ENCODE measurements around the gene TEDDM1.

TEDDM1 gene

DNA sequence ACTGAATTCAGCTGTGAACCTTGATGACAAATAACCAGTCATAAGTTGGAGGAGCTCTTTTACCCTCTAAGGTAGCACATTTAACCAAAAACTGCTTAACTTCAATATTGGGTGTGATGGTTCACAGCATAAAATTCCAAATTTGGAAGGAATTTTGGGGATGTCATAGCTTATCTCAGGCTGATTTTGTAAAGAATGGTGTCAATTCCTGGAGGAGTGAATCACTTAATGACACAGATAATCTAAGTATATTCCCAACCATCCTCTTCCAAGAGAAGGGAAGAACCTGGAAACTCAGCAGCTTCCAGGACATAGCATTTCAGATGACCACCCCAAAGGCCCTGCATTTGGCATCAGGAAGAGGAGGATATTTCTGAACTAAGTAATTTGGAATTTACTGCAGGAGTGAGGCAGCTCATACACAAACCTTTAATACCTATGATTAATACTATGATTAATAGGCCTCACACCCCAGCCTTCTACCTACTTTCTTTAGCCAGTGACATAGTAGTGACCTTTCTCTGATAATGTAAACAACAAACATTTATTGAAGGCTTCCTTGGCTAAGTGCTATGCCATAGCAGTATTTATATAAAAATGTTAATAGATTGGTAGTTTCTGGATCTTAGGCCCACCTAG is 23.4 kb downstream of the TEDDM1 start:
- DNase-seq = no peak

GRCh38 chr1:182374101-182374834 is 26.2 kb downstream of the TEDDM1 start:
- DNase-seq = no peak

- no peak for DNase-seq
These were observed 29.9 kb downstream of the TEDDM1 start for GRCh38 chr1:182370532-182370931.

DNA sequence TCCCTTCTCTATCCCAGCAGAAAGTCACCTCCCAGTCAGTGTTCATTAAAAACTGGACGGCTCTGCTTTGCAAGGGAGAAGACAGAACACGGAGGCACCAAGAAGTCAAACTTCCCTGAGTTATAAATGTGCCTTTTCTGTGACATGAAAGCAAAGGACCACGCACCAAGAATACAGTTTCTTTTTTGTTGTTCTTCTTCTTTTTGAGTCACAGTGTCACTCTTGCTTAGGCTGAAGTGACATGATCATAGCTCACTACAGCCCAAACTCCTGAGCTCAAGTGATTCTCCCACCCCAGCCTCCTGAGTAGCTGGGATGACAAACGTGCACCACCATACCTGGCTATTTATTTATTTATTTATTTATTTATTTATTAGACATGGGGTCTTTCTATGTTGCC is 31.6 kb downstream of the TEDDM1 start:
- DNase-seq = no peak

DNA sequence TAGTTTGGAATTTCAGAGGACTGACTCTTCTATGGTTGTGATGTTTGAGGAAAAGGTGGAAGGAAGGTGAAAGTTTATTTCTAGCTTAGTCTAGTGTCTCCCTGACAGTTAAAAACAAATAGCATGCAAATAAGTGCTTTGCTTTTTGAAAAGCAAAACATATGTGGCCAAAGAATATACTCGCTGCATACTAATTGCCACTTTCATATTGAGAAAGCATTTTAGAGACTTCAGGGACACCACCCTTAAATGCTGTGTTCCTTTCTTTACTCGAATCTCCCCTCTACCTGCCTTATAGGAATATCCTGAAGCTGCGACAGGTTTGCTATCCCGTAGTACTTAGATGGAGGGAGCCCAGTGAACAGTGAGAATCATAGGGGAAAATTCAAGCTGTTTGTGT is 32.1 kb downstream of the TEDDM1 start:
- DNase-seq = no peak

GRCh38 chr1:182367926-182368325 is 32.5 kb downstream of the TEDDM1 start:
- no peak for DNase-seq

DNA sequence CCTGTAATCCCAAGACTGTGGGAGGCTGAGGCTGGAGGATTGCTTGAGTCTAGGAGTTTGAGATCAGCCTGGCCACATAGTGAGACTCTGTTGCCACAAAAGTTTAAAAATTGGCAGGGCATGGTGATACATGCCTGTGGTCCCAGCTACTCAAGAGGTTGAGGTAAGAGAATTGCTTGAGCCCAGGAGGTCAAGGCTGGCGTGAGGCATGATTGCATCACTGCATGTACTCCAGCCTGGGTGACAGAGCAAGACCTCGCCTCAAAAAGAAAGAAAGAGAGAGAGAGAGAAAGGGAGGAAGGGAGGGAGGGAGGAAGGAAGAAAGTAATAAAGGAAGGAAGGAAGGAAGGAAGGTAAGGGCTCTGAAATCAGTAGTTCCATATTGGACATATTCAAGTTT is 33.9 kb downstream of the TEDDM1 start:
- DNase-seq = no peak

DNA sequence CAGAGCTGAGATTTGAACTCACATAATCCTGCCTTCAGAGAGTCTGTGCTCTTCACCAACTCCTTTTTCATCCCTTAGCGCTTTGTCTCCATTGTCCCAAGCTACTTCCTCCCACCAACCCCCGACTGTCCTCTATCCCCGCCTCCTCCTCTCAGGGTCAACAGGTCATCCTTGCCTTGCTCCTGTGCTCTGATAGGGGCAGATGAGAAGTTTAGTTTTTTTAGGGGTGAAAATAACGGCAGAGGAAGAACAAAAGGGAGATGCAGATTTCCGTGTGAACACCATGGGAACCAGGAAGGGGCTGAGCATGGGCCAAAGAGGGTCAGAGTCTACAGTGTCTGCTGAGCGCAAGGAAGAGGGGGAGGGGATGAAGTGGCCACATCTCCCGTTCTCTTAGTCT is 40.8 kb downstream of the TEDDM1 start:
- no peak for DNase-seq

DNA sequence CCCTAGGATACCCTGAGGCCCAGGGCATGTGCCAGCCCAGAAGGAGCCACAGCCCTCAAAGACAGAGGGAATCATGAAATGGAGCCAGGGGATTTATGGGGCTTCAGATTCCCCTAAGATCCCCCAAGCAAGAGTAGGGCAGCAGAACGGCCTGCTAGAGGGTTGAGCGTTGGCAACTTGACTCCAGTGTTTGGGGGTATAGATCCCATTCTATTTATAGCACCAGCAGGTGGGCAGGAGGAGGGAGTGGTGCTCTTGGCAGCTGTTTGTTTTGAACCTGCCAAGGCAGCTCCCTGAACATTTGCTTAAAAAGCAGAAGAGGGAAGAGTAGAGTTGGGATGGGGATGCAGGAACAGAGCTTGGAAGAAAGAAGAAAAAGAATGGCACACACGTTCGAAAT is 42.6 kb downstream of the TEDDM1 start:
- no peak for DNase-seq

GRCh38 chr1:182357171-182357570 is 43.3 kb downstream of the TEDDM1 start:
- DNase-seq = no peak

- no peak for DNase-seq
These were observed 44.8 kb downstream of the TEDDM1 start for GRCh38 chr1:182355723-182356098.

DNA sequence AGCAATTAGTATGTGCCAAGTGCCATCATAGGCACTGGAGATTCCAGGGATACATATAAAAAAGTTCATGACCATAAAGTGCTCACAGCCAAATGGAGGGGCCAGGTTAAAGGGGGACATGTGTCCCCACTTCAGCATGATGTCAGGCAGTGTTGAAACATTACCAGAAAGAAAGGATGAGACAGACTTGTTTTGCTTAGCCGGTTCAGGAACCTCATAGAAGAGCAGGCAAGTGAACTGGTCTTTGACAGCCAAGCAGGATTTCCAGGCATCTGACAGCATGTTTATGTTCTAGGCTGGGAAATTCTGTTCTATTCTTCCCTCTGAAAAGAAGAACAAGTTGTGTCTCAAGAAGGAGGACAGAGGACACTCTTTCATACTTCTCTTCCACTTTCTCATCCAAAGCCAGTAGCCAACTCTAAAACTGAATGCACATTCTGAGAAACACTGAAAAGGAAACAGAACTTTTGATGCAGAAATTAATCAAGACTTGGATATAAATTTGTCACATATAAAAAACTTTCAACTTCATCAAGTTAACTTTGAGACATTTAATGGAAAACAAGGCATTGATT is 48.6 kb downstream of the TEDDM1 start:
- DNase-seq = no peak

DNA sequence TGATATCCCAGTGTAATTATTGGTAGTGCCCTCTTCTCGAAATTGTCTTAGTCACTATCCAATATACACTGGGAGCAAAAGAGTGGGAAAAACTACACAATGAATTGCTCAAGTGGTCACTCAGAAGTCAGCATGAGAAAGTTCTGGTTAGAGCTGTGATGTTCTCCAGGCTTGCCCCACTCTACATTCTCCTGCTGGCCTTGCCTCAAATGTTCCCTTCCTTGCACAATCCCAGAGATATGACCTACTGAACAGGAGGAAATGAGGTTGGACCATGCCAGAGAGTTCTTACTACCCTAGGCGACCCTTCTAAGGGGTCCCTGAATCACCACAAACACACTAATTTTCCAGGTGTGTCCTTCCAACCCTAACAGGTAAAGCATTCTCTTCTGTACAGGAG is 49.6 kb downstream of the TEDDM1 start:
- DNase-seq = no peak

- no peak for DNase-seq
These were observed 51.3 kb downstream of the TEDDM1 start for GRCh38 chr1:182348961-182349747.
